Stimulated activated CD4-positive, alpha-beta T cell treated with anti-CD3 and anti-CD28 coated beads, Interleukin-2, amount 100 ng/mL, for 48 hours (primary cell): ENCODE measurements around the gene PLD4.
"Not testable (repeated sequence)": the region's sequence is repeated elsewhere in the genome, so short reads cannot be mapped to it uniquely, and the experiment has no call there.

Experiments
- DNase-seq, 2 donors: peaks; one replicate each; pipeline ENCODE4 v3.0.0-alpha.2; 2020

The PLD4 gene

GRCh38 chr14:104900639-104901512 lies 23.8 kb upstream of the PLD4 start:
- DNase-seq: no peak

GRCh38 chr14:104903990-104904389 lies 20.7 kb upstream of the PLD4 start:
- no peak for DNase-seq

- DNase-seq: not testable (repeated sequence)
Measured at GRCh38 chr14:104904650-104905578, 19.8 kb upstream of the PLD4 start.

- DNase-seq: not testable (repeated sequence)
Measured at GRCh38 chr14:104905579-104905933, 19.1 kb upstream of the PLD4 start.

GRCh38 chr14:104908303-104908702 lies 16.4 kb upstream of the PLD4 start:
- no peak for DNase-seq

- DNase-seq: no peak
Measured at GRCh38 chr14:104912053-104912452, 12.6 kb upstream of the PLD4 start.

- no peak for DNase-seq
Measured at GRCh38 chr14:104913435-104913834, 11.2 kb upstream of the PLD4 start.

GRCh38 chr14:104917116-104917515 lies 7.6 kb upstream of the PLD4 start:
- no peak for DNase-seq

- DNase-seq: no peak
Measured at GRCh38 chr14:104917993-104918392, 6.7 kb upstream of the PLD4 start.

GRCh38 chr14:104919152-104919992 lies 5.3 kb upstream of the PLD4 start:
- not testable (repeated sequence) for DNase-seq

- DNase-seq: no peak
Measured at GRCh38 chr14:104919993-104920315, 4.7 kb upstream of the PLD4 start.

- no peak for DNase-seq
Measured at GRCh38 chr14:104923640-104924420, 849 bp upstream of the PLD4 start.

- DNase-seq: no peak
Measured at GRCh38 chr14:104925214-104925854, 655 bp downstream of the PLD4 start.

GRCh38 chr14:104925855-104926609 lies 1.4 kb downstream of the PLD4 start:
- no peak for DNase-seq

- no peak for DNase-seq
Measured at GRCh38 chr14:104926619-104927431, 2.1 kb downstream of the PLD4 start.

- no peak for DNase-seq
Measured at GRCh38 chr14:104927432-104927816, 2.7 kb downstream of the PLD4 start.

GRCh38 chr14:104927901-104928300 lies 3.2 kb downstream of the PLD4 start:
- no peak for DNase-seq

- DNase-seq: no peak
Measured at GRCh38 chr14:104928391-104929133, 3.9 kb downstream of the PLD4 start.
